GM12878 (cell line): Measurements from ENCODE around the gene DIDO1. TPM values are rescaled to one million over a fixed set of nuclear protein-coding genes. Genes with fewer than 3 reads are reported as not detected.

Experiments used
- ATAC-seq: fragments of 200-7000 bp; cut with Tn5 transposase; 3 replicates; pipeline ENCODE4 v1.9.1; 2020; ENCODE audit warnings: mild to moderate bottlenecking, moderate library complexity
- BruUV-seq: library from RNA; stranded (reverse); fragments of 400-500 nt; replicated peaks from 2 replicates; lab custom pipeline; 2021; lab: Mats Ljungman, UMichigan
- CTCF ChIA-PET: fragments of 300-600 bp; sonication (Branson Sonifier 250); formaldehyde crosslinking; extraction: SDS; loops from one replicate; lab custom pipeline; 2021; ENCODE audit warnings: inconsistent platforms; lab: Yijun Ruan, JAX
- POLR2A ChIA-PET: fragments of 350-600 bp; formaldehyde crosslinking; extraction: SDS; loops from one replicate; lab custom pipeline; 2021; ENCODE audit warnings: inconsistent platforms; lab: Charles Lee
- RAD21 ChIA-PET: fragments of 300-600 bp; sonication (Branson Sonifier 250); formaldehyde crosslinking; loops from one replicate; lab custom pipeline; 2023; ENCODE audit warnings: antibody characterized with exemption; ENCODE audit not compliant: unreplicated experiment; lab: Charles Lee
- SMC1A ChIA-PET: fragments of 300-600 bp; sonication (Branson Sonifier 250); formaldehyde crosslinking; loops from one replicate; lab custom pipeline; 2023; ENCODE audit not compliant: unreplicated experiment, uncharacterized antibody; lab: Charles Lee
- DNase-seq: peaks from one replicate; pipeline ENCODE4 v3.0.0-alpha.2; 2011; ENCODE audit warnings: low read depth, low spot score
- FAIRE-seq: peaks from 3 replicates; lab custom pipeline; 2011; peaks lifted over from hg19 to GRCh38; lab: Jason Lieb, UNC
- H2AFZ ChIP-seq: 2 replicates; pipeline ENCODE4 v1.6.0; 2011; ENCODE audit warnings: low read depth, low read length, control low read depth; ENCODE audit not compliant: control insufficient read depth
- H3K27ac ChIP-seq: 2 replicates; pipeline ENCODE4 v1.5.1; 2011; ENCODE audit warnings: control low read depth; ENCODE audit not compliant: control insufficient read depth, insufficient read depth
- H3K27me3 ChIP-seq, 2 experiments: replicated peaks in 1 of 2; 2 replicates each; pipeline versions ENCODE4 v1.6.0 to v1.6.1; 2011; ENCODE audit warnings: low read length in 1 of 2; ENCODE audit not compliant: control insufficient read depth in 2 of 2, insufficient read depth in 2 of 2
- H3K36me3 ChIP-seq, 2 experiments: 2 replicates each; pipeline ENCODE4 v1.5.1; 2011; ENCODE audit warnings: low read length in 1 of 2; ENCODE audit not compliant: control insufficient read depth in 2 of 2, insufficient read depth in 2 of 2
- H3K4me1 ChIP-seq: 2 replicates; pipeline ENCODE4 v1.6.1; 2011; ENCODE audit warnings: mild to moderate bottlenecking, low read length, moderate library complexity, mixed read lengths; ENCODE audit not compliant: control insufficient read depth, insufficient read depth
- H3K4me2 ChIP-seq: 2 replicates; pipeline ENCODE4 v1.6.0; 2011; ENCODE audit warnings: control low read depth; ENCODE audit not compliant: control insufficient read depth, insufficient read depth
- H3K4me3 ChIP-seq: fragments of 200-600 bp; sonication (generic); 2 replicates; pipeline ENCODE4 v1.5.1; 2016
- H3K79me2 ChIP-seq: 2 replicates; pipeline ENCODE4 v1.6.0; 2011; ENCODE audit warnings: low read length; ENCODE audit not compliant: control insufficient read depth, insufficient read depth
- H3K9ac ChIP-seq: 2 replicates; pipeline ENCODE4 v1.8.0; 2011; ENCODE audit warnings: low read length, control low read depth, mixed read lengths; ENCODE audit not compliant: control insufficient read depth, insufficient read depth
- H3K9me3 ChIP-seq: replicated peaks from 3 replicates; pipeline ENCODE4 v1.5.1; 2011; ENCODE audit warnings: mild to moderate bottlenecking, low read length; ENCODE audit not compliant: control insufficient read depth, insufficient read depth
- H4K20me1 ChIP-seq: 2 replicates; pipeline ENCODE4 v1.6.0; 2011; ENCODE audit not compliant: control insufficient read depth, insufficient read depth
- ATF7 ChIP-seq: fragments of 450-650 bp; IDR thresholded peaks from 2 replicates; pipeline ENCODE4 v1.6.1; 2016; ENCODE audit warnings: low read depth, mild to moderate bottlenecking
- IRF4 ChIP-seq: IDR thresholded peaks from 2 replicates; pipeline ENCODE4 v1.6.1; 2011; ENCODE audit warnings: low read depth, low read length
- NFYB ChIP-seq: IDR thresholded peaks from 2 replicates; pipeline ENCODE4 v1.6.1; 2011; ENCODE audit warnings: low read depth, mild to moderate bottlenecking, low read length, improper control_type of control experiment, moderate library complexity; ENCODE audit not compliant: insufficient read depth
- SREBF1 ChIP-seq: IDR thresholded peaks from 2 replicates; pipeline ENCODE4 v1.6.1; 2012; ENCODE audit warnings: mild to moderate bottlenecking, low read length
- TARDBP ChIP-seq: IDR thresholded peaks from 2 replicates; pipeline ENCODE4 v1.6.1; 2016; ENCODE audit warnings: borderline replicate concordance
- YBX1 ChIP-seq: fragments of 450-650 bp; IDR thresholded peaks from 2 replicates; pipeline ENCODE4 v1.6.1; 2016; ENCODE audit warnings: antibody characterized with exemption
- ZNF217 ChIP-seq: fragments of 450-650 bp; IDR thresholded peaks from 2 replicates; pipeline ENCODE4 v1.6.1; 2017; ENCODE audit warnings: antibody characterized with exemption, mild to moderate bottlenecking
- WGBS: methylation state at CpG from one replicate; pipeline ENCODE4 v1.1.6; 2016; ENCODE audit warnings: low lambda C conversion rate; ENCODE audit not compliant: insufficient replicate concordance, insufficient coverage; ENCODE audit errors: missing lambda C conversion rate; 5-methylcytosine and 5-hydroxymethylcytosine counted together
- in situ Hi-C: fragments of 300-500 bp; cut with MboI; formaldehyde crosslinking; loops from 9 replicates; pipeline ENCODE4 v1.14.3; 2018; ENCODE audit warnings: mixed read lengths
- intact Hi-C: fragments of 100-400 bp; cut with micrococcal nuclease; formaldehyde crosslinking; loops from one replicate; pipeline ENCODE4 v1.14.2; 2022; ENCODE audit not compliant: unreplicated experiment
- polyA plus RNA-seq, 11 experiments: library from polyadenylated mRNA; depleted of rRNA in 4 of 11; unstranded in 6 of 11; stranded (reverse) in 5 of 11; fragments of >200 nt; fragmentation: Nextera tagmentation in 4 of 11; fragmentation: Illumina TruSeq in 1 of 11; extraction: Ambion mirVana in 4 of 11; extraction: Trizol in 1 of 11; gene quantifications; 1 replicate in 1 of 11; 2 replicates in 10 of 11; pipeline versions ENCODE4 v1.2.1 to v1.2.3, GENCODE V29; 2011 to 2016; ENCODE audit warnings: inconsistent platforms in 2 of 11, missing spikeins in 2 of 11, low read depth in 1 of 11
- total RNA-seq, 4 experiments: library from RNA; depleted of rRNA in 3 of 4; stranded (reverse); fragments of >200 nt in 3 of 4; fragmentation: Illumina TruSeq in 1 of 4; extraction: Trizol in 1 of 4; gene quantifications; 2 replicates each; pipeline versions ENCODE4 v1.2.1 to v1.2.3, GENCODE V29; 2013 to 2021
- TF ChIP-seq, protein P1 (sequence below): IDR thresholded peaks from 2 replicates; pipeline ENCODE4 v1.6.1; 2012; ENCODE audit warnings: low read length, inconsistent platforms
- TF ChIP-seq, protein P2 (sequence below): fragments of 150-350 bp; IDR thresholded peaks from 2 replicates; pipeline ENCODE4 v1.6.1; 2016; ENCODE audit warnings: low read depth, low read length

The DIDO1 gene
- total and polyA plus RNA-seq, 10 of the 15 experiments (the other 5 are each of a cell fraction or from before 2014, with no cell fraction given) = 5.5 to 56.4 (median 38.4) TPM

DNA sequence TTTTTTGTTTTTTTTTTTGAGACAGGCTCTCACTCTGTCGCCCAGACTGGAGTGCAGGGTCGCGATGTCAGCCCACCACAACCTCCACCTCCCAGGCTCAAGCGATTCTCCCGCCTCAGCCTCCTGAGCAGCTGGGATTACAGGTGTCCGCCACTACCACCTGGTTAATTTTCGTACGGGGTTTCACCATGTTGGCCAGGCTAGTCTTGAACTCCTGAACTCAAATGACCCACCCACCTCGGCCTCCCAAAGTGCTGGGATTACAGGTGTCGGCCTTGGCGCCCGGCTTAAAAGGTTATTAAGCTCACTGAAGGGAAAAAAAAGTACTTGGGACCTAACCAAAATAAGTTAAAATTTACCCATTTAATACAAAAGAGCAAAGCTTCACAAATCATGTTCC lies 66.6 kb downstream of the DIDO1 start:
- Histone ChIP-seq H3K4me2 (no peak overlapping the region; the same call in 1 of the 2 replicates), H3K4me3 (peak overlapping the region; percentile 75; the same call in 1 of the 2 replicates), H3K79me2 (peaks cover 3% of the 10 kb centered on the region; the same call in 1 of the 2 replicates), H3K9ac (no peak overlapping the region), H3K36me3 (no peaks in the 10 kb centered on the region), H3K27ac (no peak overlapping the region)
- RAD21 ChIA-PET = no interaction called here
- CTCF ChIA-PET = interaction anchor here (1.2 kb wide), 1 partner anchor 37 kb away, joined by 5 read pairs; no protein-coding TSS in a partner anchor
- intact Hi-C loops = no loop called here
- BruUV-seq = TSS peak; percentile 62
- TF ChIP-seq, protein P1, sequence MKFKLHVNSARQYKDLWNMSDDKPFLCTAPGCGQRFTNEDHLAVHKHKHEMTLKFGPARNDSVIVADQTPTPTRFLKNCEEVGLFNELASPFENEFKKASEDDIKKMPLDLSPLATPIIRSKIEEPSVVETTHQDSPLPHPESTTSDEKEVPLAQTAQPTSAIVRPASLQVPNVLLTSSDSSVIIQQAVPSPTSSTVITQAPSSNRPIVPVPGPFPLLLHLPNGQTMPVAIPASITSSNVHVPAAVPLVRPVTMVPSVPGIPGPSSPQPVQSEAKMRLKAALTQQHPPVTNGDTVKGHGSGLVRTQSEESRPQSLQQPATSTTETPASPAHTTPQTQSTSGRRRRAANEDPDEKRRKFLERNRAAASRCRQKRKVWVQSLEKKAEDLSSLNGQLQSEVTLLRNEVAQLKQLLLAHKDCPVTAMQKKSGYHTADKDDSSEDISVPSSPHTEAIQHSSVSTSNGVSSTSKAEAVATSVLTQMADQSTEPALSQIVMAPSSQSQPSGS = no peak
- TF ChIP-seq TARDBP (no peak), NFYB (no peak), SREBF1 (no peak), ATF7 (no peak), IRF4 (no peak), YBX1 (no peak), ZNF217 (no peak)
- TF ChIP-seq, protein P2, sequence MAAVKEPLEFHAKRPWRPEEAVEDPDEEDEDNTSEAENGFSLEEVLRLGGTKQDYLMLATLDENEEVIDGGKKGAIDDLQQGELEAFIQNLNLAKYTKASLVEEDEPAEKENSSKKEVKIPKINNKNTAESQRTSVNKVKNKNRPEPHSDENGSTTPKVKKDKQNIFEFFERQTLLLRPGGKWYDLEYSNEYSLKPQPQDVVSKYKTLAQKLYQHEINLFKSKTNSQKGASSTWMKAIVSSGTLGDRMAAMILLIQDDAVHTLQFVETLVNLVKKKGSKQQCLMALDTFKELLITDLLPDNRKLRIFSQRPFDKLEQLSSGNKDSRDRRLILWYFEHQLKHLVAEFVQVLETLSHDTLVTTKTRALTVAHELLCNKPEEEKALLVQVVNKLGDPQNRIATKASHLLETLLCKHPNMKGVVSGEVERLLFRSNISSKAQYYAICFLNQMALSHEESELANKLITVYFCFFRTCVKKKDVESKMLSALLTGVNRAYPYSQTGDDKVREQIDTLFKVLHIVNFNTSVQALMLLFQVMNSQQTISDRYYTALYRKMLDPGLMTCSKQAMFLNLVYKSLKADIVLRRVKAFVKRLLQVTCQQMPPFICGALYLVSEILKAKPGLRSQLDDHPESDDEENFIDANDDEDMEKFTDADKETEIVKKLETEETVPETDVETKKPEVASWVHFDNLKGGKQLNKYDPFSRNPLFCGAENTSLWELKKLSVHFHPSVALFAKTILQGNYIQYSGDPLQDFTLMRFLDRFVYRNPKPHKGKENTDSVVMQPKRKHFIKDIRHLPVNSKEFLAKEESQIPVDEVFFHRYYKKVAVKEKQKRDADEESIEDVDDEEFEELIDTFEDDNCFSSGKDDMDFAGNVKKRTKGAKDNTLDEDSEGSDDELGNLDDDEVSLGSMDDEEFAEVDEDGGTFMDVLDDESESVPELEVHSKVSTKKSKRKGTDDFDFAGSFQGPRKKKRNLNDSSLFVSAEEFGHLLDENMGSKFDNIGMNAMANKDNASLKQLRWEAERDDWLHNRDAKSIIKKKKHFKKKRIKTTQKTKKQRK = no peak
- TF ChIP-seq, all 136 proteins: peak for 0
- ATAC-seq = no peak
- Histone ChIP-seq H2AFZ (no peak overlapping the region), H3K27me3 (no peaks in the 10 kb centered on the region; a peak in 1 of 4 replicates), H3K9me3 (no peaks in the 10 kb centered on the region), H3K4me1 (peaks cover 5% of the 10 kb centered on the region), H4K20me1 (no peaks in the 10 kb centered on the region)
- WGBS = 94% methylated on average over 12 of the region's 12 CpGs
- no peak for FAIRE-seq
- ChIA-PET SMC1A (interaction anchor here (1.0 kb wide), 1 partner anchor 95 kb away, joined by 3 read pairs; no protein-coding TSS in a partner anchor), POLR2A (no interaction called here)
- no peak for DNase-seq
- in situ Hi-C loops = no loop called here
